ENCODE data around the gene SLC25A34. TPM values are rescaled to one million over a fixed set of nuclear protein-coding genes. Genes with fewer than 3 reads are reported as not detected.

The SLC25A34 gene
- total RNA-seq, 3 donors from 2014 or later (not counting 1 experiment from before 2014, with no cell fraction given): 0.73 to 1.8 (median 1.6) TPM

DNA sequence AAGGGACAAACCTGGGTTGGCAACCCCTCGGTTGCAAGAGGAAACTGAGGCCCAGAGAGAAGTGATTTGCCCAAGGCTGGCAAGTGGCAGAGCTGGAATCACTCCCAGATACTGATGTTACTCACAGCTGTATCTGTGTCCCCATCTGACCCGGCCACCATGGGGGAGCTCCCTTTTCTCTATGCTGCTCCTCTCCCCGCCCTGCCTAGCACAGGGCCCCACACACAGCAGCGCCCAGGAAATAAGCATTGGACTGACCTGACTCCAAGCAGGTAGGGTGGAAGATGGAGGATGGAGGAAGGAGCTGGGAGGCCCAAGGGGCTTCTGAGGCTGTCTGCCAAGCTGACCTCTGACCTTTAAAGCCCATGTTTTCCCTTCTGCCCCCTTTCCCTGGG lies 19.6 kb downstream of the SLC25A34 start:
- Mint-ChIP-seq H3K9me3 (no peaks in the 10 kb centered on the region), H3K27ac (no peak overlapping the region), H3K36me3 (no peaks in the 10 kb centered on the region), H3K4me3 (no peak overlapping the region), H3K4me1 (peaks cover 0 to 5% of the 10 kb centered on the region in 2 donors), H3K27me3 (ENCODE audit: low read depth in 2 of 2) (peaks cover 14 to 34% of the 10 kb centered on the region in 2 donors)
- TF ChIP-seq, protein P1, sequence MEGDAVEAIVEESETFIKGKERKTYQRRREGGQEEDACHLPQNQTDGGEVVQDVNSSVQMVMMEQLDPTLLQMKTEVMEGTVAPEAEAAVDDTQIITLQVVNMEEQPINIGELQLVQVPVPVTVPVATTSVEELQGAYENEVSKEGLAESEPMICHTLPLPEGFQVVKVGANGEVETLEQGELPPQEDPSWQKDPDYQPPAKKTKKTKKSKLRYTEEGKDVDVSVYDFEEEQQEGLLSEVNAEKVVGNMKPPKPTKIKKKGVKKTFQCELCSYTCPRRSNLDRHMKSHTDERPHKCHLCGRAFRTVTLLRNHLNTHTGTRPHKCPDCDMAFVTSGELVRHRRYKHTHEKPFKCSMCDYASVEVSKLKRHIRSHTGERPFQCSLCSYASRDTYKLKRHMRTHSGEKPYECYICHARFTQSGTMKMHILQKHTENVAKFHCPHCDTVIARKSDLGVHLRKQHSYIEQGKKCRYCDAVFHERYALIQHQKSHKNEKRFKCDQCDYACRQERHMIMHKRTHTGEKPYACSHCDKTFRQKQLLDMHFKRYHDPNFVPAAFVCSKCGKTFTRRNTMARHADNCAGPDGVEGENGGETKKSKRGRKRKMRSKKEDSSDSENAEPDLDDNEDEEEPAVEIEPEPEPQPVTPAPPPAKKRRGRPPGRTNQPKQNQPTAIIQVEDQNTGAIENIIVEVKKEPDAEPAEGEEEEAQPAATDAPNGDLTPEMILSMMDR (IDR thresholded peaks at IDR 0.05): no peak
- no peaks in the 10 kb centered on the region for H3K9me3 ChIP-seq (ENCODE audit: control insufficient read depth, insufficient read depth, low read length)
- DNase-seq (no peak), ATAC-seq (no peak)
- H3K4me1 ChIP-seq (ENCODE audit: control insufficient read depth, insufficient read depth, low read length): peaks cover 10% of the 10 kb centered on the region
- H3K4me3 ChIP-seq (ENCODE audit: low read length): no peak overlapping the region
- H3K36me3 ChIP-seq (ENCODE audit: control insufficient read depth, insufficient read depth, low read length): no peaks in the 10 kb centered on the region
- 78% methylated on average over 4 of the region's 4 CpGs for WGBS (ENCODE audit: insufficient coverage)
- H3K27ac ChIP-seq (ENCODE audit: low read length): no peak overlapping the region
- peaks cover 25% of the 10 kb centered on the region for H3K27me3 ChIP-seq (ENCODE audit: control insufficient read depth, insufficient read depth, low read length)
- intact Hi-C loops (cut with micrococcal nuclease): no loop called here

DNA sequence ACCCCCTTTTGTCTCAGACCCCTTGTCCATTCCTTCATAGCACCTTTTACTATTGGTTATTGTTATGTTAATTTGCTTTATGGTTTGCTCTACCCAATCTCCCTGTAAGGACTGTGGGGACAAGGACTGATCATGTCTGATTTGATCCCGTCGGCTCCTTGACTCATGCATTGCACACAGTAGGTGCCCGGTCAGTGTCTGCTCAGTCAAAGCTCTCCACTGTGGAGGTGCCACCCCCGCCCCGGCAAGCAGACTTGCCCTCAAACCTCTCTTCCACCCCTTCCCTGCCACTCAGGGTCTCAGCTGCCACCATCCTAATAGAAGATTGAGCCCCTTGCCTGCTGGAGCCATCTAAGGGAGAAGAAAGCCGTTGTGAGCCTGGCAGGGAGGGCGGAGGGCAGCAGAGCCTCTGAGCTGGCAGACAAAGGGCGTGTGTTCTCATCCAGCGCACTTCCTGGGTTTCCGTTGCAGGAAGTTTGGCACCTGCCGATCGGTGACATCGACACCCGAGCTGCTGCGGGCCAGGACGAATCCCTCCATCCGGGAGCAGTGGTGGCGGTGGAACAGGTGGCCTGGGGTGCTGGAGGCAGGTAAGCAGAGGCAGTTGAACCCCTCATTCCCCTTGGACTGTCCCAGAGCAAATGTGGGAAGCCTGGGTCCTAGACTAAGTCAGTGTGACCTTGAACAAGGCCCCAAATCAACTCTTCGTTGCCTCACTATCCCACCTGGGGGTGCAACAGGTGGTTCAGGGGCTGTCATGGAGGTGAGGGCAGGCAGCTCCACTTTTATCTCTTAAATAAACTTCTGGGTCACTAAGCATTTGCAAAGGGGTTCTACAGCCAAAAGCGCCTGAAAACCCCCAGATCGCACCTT lies 20.3 kb downstream of the SLC25A34 start:
- Mint-ChIP-seq H3K9me3 (no peaks in the 10 kb centered on the region), H3K4me1 (peaks cover 0 to 5% of the 10 kb centered on the region in 2 donors), H3K4me3 (no peak overlapping the region), H3K27me3 (ENCODE audit: low read depth in 2 of 2) (peaks cover 17 to 40% of the 10 kb centered on the region in 2 donors), H3K36me3 (no peaks in the 10 kb centered on the region), H3K27ac (no peak overlapping the region)
- H3K36me3 ChIP-seq (ENCODE audit: control insufficient read depth, insufficient read depth, low read length): no peaks in the 10 kb centered on the region
- H3K4me1 ChIP-seq (ENCODE audit: control insufficient read depth, insufficient read depth, low read length): peaks cover 10% of the 10 kb centered on the region
- peaks cover 28% of the 10 kb centered on the region for H3K27me3 ChIP-seq (ENCODE audit: control insufficient read depth, insufficient read depth, low read length)
- no peaks in the 10 kb centered on the region for H3K9me3 ChIP-seq (ENCODE audit: control insufficient read depth, insufficient read depth, low read length)
- H3K27ac ChIP-seq (ENCODE audit: low read length): no peak overlapping the region
- no peak overlapping the region for H3K4me3 ChIP-seq (ENCODE audit: low read length)
- DNase-seq: peak in 1 of 2 donors; percentile 27
- TF ChIP-seq, protein P1 (IDR thresholded peaks at IDR 0.05): no peak
- 24% methylated on average over 21 of the region's 21 CpGs for WGBS (ENCODE audit: insufficient coverage)
- no peak for ATAC-seq
- intact Hi-C loops (cut with micrococcal nuclease): no loop called here

DNA sequence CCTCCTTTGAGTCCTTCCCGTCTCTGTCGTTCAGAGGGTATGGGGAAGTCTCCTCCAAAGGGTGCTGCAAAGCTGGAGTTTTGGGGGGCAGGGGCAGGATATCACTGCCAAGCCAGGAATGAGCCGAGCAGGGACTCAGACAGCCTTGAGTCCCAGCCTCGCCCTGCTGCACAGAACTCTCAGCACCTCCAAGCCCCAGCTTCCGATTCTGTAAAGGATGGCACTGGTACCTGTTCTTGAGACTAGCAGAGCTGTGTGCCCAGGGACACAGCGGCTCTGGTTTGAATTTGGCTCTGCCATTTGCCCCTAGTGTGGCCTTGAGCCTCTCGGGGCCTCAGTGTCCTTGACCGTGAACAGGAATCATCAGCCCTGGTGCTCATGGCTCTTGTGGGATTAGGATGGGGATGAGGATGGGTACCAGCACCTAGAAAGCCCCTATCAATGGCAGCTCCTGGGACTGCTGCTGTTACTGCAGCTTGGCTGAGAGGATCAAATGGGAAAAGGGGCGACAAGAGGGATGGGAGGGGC lies 21.0 kb downstream of the SLC25A34 start:
- Histone ChIP-seq H3K4me1 (ENCODE audit: control insufficient read depth, insufficient read depth, low read length) (peaks cover 10% of the 10 kb centered on the region), H3K4me3 (ENCODE audit: low read length) (no peak overlapping the region), H3K9me3 (ENCODE audit: control insufficient read depth, insufficient read depth, low read length) (no peaks in the 10 kb centered on the region), H3K27ac (ENCODE audit: low read length) (no peak overlapping the region), H3K36me3 (ENCODE audit: control insufficient read depth, insufficient read depth, low read length) (no peaks in the 10 kb centered on the region), H3K27me3 (ENCODE audit: control insufficient read depth, insufficient read depth, low read length) (peaks cover 28% of the 10 kb centered on the region)
- TF ChIP-seq, protein P1 (IDR thresholded peaks at IDR 0.05): no peak
- Mint-ChIP-seq H3K27ac (no peak overlapping the region), H3K4me1 (peaks cover 0 to 5% of the 10 kb centered on the region in 2 donors), H3K36me3 (no peaks in the 10 kb centered on the region), H3K27me3 (ENCODE audit: low read depth in 2 of 2) (peaks cover 23 to 43% of the 10 kb centered on the region in 2 donors), H3K9me3 (no peaks in the 10 kb centered on the region), H3K4me3 (no peak overlapping the region)
- intact Hi-C loops (cut with micrococcal nuclease): no loop called here
- ATAC-seq (no peak), DNase-seq (peak in 1 of 2 donors; percentile 19)
- WGBS (ENCODE audit: insufficient coverage): 60% methylated on average over 9 of the region's 9 CpGs
